Measurements from ENCODE around the gene NDRG4.

Gene NDRG4

GRCh38 chr16:58499615-58500351, at the start of gene NDRG4:
Gene NDRG4 (plus strand): TSS chr16:58500143. CDS start chr16:58500249, 106 bp downstream.
- peak; percentile 64 for ATAC-seq (ENCODE audit: low read depth)

GRCh38 chr16:58450590-58450989, 49.4 kb upstream of the NDRG4 start:
- DNase-seq (ENCODE audit: low spot score in 2 of 2): no peak
- Mint-ChIP-seq H3K9me3 (no peaks in the 10 kb centered on the region), H3K4me3 (no peak overlapping the region), H3K4me1 (no peaks in the 10 kb centered on the region), H3K36me3 (no peaks in the 10 kb centered on the region), H3K27ac (no peak overlapping the region), H3K27me3 (peaks cover 13% of the 10 kb centered on the region)
- ATAC-seq (ENCODE audit: low read depth): no peak

More at GRCh38 chr16:58499615-58500351, at the start of gene NDRG4:
- no peaks in the 10 kb centered on the region for H3K9me3 Mint-ChIP-seq
- peak within 1 kb of the TSS; percentile 81 for H3K4me3 Mint-ChIP-seq
- peaks cover 22% of the 10 kb centered on the region for H3K27me3 Mint-ChIP-seq
- H3K36me3 Mint-ChIP-seq: no peaks in the 10 kb centered on the region
- no peak for DNase-seq (ENCODE audit: low spot score in 2 of 2)
- no peak within 1 kb of the TSS for H3K27ac Mint-ChIP-seq
- H3K4me1 Mint-ChIP-seq: peaks cover 16% of the 10 kb centered on the region

DNA sequence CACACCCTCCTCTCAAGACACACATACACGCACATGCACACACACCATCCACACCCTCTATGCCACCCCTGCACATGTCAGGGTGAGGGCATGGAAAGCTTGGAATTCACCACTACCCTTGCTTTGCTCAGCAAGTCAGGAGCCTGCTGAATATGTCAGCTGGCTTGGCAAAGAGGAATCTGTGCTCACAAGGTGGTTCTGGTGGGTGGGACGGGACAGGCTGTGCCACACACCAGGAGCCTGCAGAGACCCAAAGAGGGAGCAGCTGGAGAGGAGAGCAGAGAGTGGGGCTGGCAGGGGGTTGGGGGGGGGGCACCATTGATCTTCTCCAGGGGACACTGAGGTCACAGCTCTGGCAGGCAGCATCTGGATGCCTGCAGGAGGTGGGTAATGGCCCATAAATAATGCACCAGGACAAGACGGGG, 48.7 kb upstream of the NDRG4 start:
- peaks cover 13% of the 10 kb centered on the region for H3K27me3 Mint-ChIP-seq
- no peak overlapping the region for H3K4me3 Mint-ChIP-seq
- H3K27ac Mint-ChIP-seq: no peak overlapping the region
- no peaks in the 10 kb centered on the region for H3K9me3 Mint-ChIP-seq
- H3K36me3 Mint-ChIP-seq: no peaks in the 10 kb centered on the region
- no peak for DNase-seq (ENCODE audit: low spot score in 2 of 2)
- no peak for ATAC-seq (ENCODE audit: low read depth)
- no peaks in the 10 kb centered on the region for H3K4me1 Mint-ChIP-seq

DNA sequence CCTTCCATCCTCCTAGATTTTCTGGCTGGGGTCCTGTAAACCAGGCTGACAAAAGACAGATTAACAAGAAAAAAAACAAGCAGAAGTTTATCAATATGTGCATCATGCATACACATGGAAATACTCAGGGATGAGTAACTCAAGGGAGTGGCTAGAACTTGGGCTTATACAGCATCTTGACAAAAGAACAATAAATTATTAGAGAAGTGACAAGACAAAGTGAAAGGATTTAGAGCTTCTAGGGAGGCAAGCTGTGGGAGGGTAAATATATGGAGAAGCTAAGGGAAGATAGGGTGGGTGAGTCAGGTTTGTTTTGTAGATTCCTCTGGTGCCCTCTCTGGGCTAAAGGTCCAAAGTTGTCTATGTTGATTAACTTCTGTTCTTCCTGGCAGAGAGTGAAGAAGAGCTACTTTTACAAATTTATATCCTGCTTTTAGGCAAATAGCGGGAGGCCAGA, 48.0 kb upstream of the NDRG4 start:
- peaks cover 13% of the 10 kb centered on the region for H3K27me3 Mint-ChIP-seq
- no peaks in the 10 kb centered on the region for H3K4me1 Mint-ChIP-seq
- no peak overlapping the region for H3K27ac Mint-ChIP-seq
- H3K36me3 Mint-ChIP-seq: no peaks in the 10 kb centered on the region
- no peaks in the 10 kb centered on the region for H3K9me3 Mint-ChIP-seq
- no peak for DNase-seq (ENCODE audit: low spot score in 2 of 2)
- H3K4me3 Mint-ChIP-seq: no peak overlapping the region
- ATAC-seq (ENCODE audit: low read depth): no peak

DNA sequence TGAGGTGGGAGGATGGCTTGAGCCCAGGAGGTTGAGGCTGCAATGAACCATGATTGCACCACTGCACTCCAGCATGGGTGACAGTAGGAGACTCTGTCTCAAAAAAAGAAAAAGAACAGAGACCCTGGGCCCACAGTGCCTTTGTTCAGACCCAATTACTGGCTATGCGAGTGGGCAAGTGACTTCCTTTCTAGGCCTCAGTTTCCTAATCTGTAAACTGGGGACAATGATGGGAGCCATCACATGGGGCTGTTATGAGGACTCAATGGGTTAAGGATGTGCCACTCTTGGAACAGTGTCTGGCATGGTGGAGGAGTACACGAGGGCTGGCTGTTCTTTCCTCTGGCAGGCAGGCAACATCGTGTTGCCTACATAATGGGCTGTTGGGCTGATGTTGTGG, 47.3 kb upstream of the NDRG4 start:
- Mint-ChIP-seq H3K4me1 (no peaks in the 10 kb centered on the region), H3K36me3 (no peaks in the 10 kb centered on the region), H3K27ac (no peak overlapping the region), H3K9me3 (no peaks in the 10 kb centered on the region), H3K4me3 (no peak overlapping the region), H3K27me3 (peaks cover 12% of the 10 kb centered on the region)
- no peak for DNase-seq (ENCODE audit: low spot score in 2 of 2)
- ATAC-seq (ENCODE audit: low read depth): no peak

- H3K27ac Mint-ChIP-seq: no peak overlapping the region
- ATAC-seq (ENCODE audit: low read depth) (no peak), DNase-seq (ENCODE audit: low spot score in 2 of 2) (no peak)
- H3K4me1 Mint-ChIP-seq: no peaks in the 10 kb centered on the region
- peaks cover 10% of the 10 kb centered on the region for H3K27me3 Mint-ChIP-seq
- no peaks in the 10 kb centered on the region for H3K9me3 Mint-ChIP-seq
- H3K4me3 Mint-ChIP-seq: no peak overlapping the region
- no peaks in the 10 kb centered on the region for H3K36me3 Mint-ChIP-seq
Observed at GRCh38 chr16:58454178-58454577, 45.8 kb upstream of the NDRG4 start.

GRCh38 chr16:58454856-58455255, 45.1 kb upstream of the NDRG4 start:
- ATAC-seq (ENCODE audit: low read depth) (no peak), DNase-seq (ENCODE audit: low spot score in 2 of 2) (no peak)
- Mint-ChIP-seq H3K27ac (no peak overlapping the region), H3K4me1 (no peaks in the 10 kb centered on the region), H3K36me3 (no peaks in the 10 kb centered on the region), H3K4me3 (no peak overlapping the region), H3K27me3 (peaks cover 10% of the 10 kb centered on the region), H3K9me3 (no peaks in the 10 kb centered on the region)

GRCh38 chr16:58455750-58456149, 44.2 kb upstream of the NDRG4 start:
- no peak for ATAC-seq (ENCODE audit: low read depth)
- Mint-ChIP-seq H3K27ac (no peak overlapping the region), H3K9me3 (no peaks in the 10 kb centered on the region), H3K4me1 (no peaks in the 10 kb centered on the region), H3K4me3 (no peak overlapping the region), H3K27me3 (peaks cover 9% of the 10 kb centered on the region), H3K36me3 (no peaks in the 10 kb centered on the region)
- no peak for DNase-seq (ENCODE audit: low spot score in 2 of 2)

- DNase-seq (ENCODE audit: low spot score in 2 of 2) (no peak), ATAC-seq (ENCODE audit: low read depth) (no peak)
- Mint-ChIP-seq H3K9me3 (no peaks in the 10 kb centered on the region), H3K4me1 (no peaks in the 10 kb centered on the region), H3K36me3 (no peaks in the 10 kb centered on the region), H3K27ac (no peak overlapping the region), H3K27me3 (peaks cover 7% of the 10 kb centered on the region), H3K4me3 (no peak overlapping the region)
Observed at GRCh38 chr16:58456193-58456592, 43.8 kb upstream of the NDRG4 start.

DNA sequence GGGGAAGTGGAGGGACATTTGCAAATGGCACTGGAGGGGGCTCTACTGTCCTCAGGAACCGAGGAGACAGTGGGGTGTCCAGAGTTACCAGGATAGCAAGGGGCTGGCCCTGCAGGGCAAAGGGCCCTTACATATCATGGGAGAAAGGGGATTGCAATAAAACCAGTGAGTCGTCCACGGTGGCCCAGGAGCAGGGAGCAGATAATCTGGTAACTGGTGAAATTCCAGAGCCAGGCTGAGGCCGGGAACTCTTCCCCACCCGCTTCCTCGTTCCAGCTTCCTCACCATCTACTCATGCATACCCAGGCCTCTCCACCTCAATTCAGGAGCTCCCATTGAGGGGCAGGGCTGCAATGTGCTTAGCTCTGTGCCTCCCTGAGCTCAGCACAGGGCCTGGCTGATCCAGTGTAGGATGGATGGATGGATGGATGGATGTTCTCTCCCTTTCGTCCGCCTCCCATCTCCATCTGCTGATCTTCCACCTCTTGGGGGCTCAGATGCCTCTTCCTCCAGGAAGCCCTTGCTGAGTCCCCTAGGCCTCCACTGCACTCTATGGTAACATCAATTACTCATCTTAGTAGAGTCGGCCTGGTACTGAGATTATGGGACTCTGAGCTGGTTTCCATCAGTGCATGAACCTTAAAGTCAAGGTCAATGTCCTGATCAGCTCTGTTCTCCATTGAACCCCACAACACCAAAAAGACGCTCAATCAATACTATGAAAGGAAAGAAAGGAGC, 41.2 kb upstream of the NDRG4 start:
- Mint-ChIP-seq H3K36me3 (no peaks in the 10 kb centered on the region), H3K9me3 (no peaks in the 10 kb centered on the region), H3K27ac (no peak overlapping the region), H3K4me1 (peaks cover 2% of the 10 kb centered on the region), H3K27me3 (peaks cover 12% of the 10 kb centered on the region), H3K4me3 (no peak overlapping the region)
- ATAC-seq (ENCODE audit: low read depth) (no peak), DNase-seq (ENCODE audit: low spot score in 2 of 2) (no peak)

GRCh38 chr16:58459344-58460218, 40.4 kb upstream of the NDRG4 start:
- H3K4me1 Mint-ChIP-seq: peaks cover 2% of the 10 kb centered on the region
- no peak overlapping the region for H3K27ac Mint-ChIP-seq
- ATAC-seq (ENCODE audit: low read depth) (no peak), DNase-seq (ENCODE audit: low spot score in 2 of 2) (no peak)
- H3K27me3 Mint-ChIP-seq: peaks cover 10% of the 10 kb centered on the region
- H3K9me3 Mint-ChIP-seq: no peaks in the 10 kb centered on the region
- no peak overlapping the region for H3K4me3 Mint-ChIP-seq
- no peaks in the 10 kb centered on the region for H3K36me3 Mint-ChIP-seq

DNA sequence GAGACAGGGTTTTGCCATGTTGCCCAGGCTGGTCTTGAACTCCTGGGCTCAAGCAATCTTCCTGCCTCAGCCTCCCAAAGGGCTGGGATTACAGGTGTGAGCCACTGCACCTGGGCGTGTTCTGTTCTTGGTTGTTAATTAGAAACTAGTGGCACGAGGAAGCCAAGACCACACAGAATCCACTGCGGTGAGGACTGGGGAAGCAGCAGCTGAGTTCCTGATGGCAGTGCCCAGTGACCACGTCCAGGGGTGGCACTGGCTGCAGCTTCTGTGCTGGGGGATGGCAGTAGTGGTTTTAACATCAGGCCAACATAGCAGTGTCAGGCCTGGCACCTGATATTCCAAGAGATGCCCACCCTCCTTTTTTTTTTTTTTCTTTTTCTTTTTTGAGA, 39.7 kb upstream of the NDRG4 start:
- H3K27ac Mint-ChIP-seq: no peak overlapping the region
- ATAC-seq (ENCODE audit: low read depth): no peak
- no peak overlapping the region for H3K4me3 Mint-ChIP-seq
- H3K9me3 Mint-ChIP-seq: no peaks in the 10 kb centered on the region
- H3K27me3 Mint-ChIP-seq: peaks cover 9% of the 10 kb centered on the region
- DNase-seq (ENCODE audit: low spot score in 2 of 2): no peak
- H3K36me3 Mint-ChIP-seq: no peaks in the 10 kb centered on the region
- H3K4me1 Mint-ChIP-seq: peaks cover 5% of the 10 kb centered on the region

DNA sequence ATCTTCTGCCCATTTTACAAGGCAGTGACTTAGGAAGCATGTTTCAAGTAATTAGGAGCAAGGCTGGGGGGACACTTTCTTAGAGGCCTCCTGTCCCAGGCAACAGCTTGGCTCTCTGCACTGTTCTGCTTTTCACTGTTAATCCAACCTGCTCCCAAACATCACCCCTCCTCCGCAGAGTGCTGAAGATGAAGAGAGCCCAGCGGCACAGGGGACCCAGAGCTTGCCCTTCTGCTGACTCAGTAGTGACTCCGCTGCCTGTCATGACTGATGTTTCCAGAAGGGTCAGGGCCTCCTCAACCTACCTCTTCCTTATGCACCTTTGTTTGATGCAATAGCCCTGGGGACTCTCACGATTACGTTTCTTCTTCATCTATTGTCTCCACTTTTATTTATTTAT, 38.9 kb upstream of the NDRG4 start:
- Mint-ChIP-seq H3K36me3 (no peaks in the 10 kb centered on the region), H3K27ac (no peak overlapping the region), H3K4me1 (peaks cover 7% of the 10 kb centered on the region), H3K9me3 (no peaks in the 10 kb centered on the region), H3K4me3 (no peak overlapping the region), H3K27me3 (peaks cover 10% of the 10 kb centered on the region)
- ATAC-seq (ENCODE audit: low read depth): no peak
- no peak for DNase-seq (ENCODE audit: low spot score in 2 of 2)

GRCh38 chr16:58461640-58462039, 38.3 kb upstream of the NDRG4 start:
- peaks cover 15% of the 10 kb centered on the region for H3K27me3 Mint-ChIP-seq
- H3K4me3 Mint-ChIP-seq: no peak overlapping the region
- H3K4me1 Mint-ChIP-seq: peaks cover 7% of the 10 kb centered on the region
- ATAC-seq (ENCODE audit: low read depth) (no peak), DNase-seq (ENCODE audit: low spot score in 2 of 2) (no peak)
- no peaks in the 10 kb centered on the region for H3K36me3 Mint-ChIP-seq
- H3K27ac Mint-ChIP-seq: no peak overlapping the region
- no peaks in the 10 kb centered on the region for H3K9me3 Mint-ChIP-seq

All from memory B cell (primary cell).